Vagina (tissue), 2 donors: ENCODE measurements around the gene ZBTB45. TPM values are rescaled to one million over a fixed set of nuclear protein-coding genes. Genes with fewer than 3 reads are reported as not detected.
"Not testable (repeated sequence)": the region's sequence is repeated elsewhere in the genome, so short reads cannot be mapped to it uniquely, and the experiment has no call there.

ENCODE experiments used
- DNase-seq, 2 donors: peaks; one replicate each; pipeline ENCODE4 v3.0.0-alpha.2; 2017; ENCODE audit errors: extremely low spot score in 2 of 2
- H3K27ac ChIP-seq: fragments of 200-600 bp; sonication (generic); one replicate; pipeline ENCODE4 v1.5.1; 2019
- H3K27me3 ChIP-seq: fragments of 200-600 bp; sonication (generic); one replicate; pipeline ENCODE4 v1.5.1; 2019
- H3K36me3 ChIP-seq, 2 donors: fragments of 200-600 bp; sonication (generic); one replicate each; pipeline ENCODE4 v1.5.1; 2017 to 2019
- H3K4me1 ChIP-seq: fragments of 200-600 bp; sonication (generic); one replicate; pipeline ENCODE4 v1.5.1; 2019
- H3K4me3 ChIP-seq, 2 donors: fragments of 200-600 bp; sonication (generic); 1 replicate in 1 of 2; 2 replicates in 1 of 2; pipeline ENCODE4 v1.5.1; 2016 to 2019
- H3K9me3 ChIP-seq: fragments of 200-600 bp; sonication (generic); one replicate; pipeline ENCODE4 v1.5.1; 2019
- CTCF ChIP-seq, 3 experiments: fragments of 450-650 bp in 2 of 3; fragments of 200-600 bp in 1 of 3; sonication (generic) in 1 of 3; IDR thresholded peaks; one replicate each; pipeline ENCODE4 v1.5.1; 2017 to 2019; ENCODE audit warnings: antibody characterized with exemption in 3 of 3, mild to moderate bottlenecking in 2 of 3, moderate library complexity in 2 of 3
- POLR2A ChIP-seq, 2 donors: fragments of 450-650 bp; IDR thresholded peaks; one replicate each; pipeline ENCODE4 v1.6.1; 2017; ENCODE audit warnings: antibody characterized with exemption in 2 of 2, mild to moderate bottlenecking in 2 of 2, moderate library complexity in 2 of 2
- POLR2AphosphoS5 ChIP-seq, 2 donors: sonication (generic); formaldehyde crosslinking; IDR thresholded peaks; one replicate each; pipeline ENCODE4 v1.9.0; 2017; ENCODE audit warnings: antibody characterized with exemption in 2 of 2, mild to moderate bottlenecking in 2 of 2, low read depth in 1 of 2; ENCODE audit not compliant: insufficient read depth in 1 of 2
- intact Hi-C: fragments of 100-400 bp; cut with DNase I; formaldehyde crosslinking; loops from one replicate; pipeline ENCODE4 v1.15.1; 2023
- total RNA-seq: library from RNA; depleted of rRNA; stranded (reverse); fragments of >200 nt; gene quantifications from one replicate; pipeline ENCODE4 v1.2.3, GENCODE V29; 2016

Gene ZBTB45
- total RNA-seq, 1 donor from 2014 or later, result 14.0 TPM

DNA sequence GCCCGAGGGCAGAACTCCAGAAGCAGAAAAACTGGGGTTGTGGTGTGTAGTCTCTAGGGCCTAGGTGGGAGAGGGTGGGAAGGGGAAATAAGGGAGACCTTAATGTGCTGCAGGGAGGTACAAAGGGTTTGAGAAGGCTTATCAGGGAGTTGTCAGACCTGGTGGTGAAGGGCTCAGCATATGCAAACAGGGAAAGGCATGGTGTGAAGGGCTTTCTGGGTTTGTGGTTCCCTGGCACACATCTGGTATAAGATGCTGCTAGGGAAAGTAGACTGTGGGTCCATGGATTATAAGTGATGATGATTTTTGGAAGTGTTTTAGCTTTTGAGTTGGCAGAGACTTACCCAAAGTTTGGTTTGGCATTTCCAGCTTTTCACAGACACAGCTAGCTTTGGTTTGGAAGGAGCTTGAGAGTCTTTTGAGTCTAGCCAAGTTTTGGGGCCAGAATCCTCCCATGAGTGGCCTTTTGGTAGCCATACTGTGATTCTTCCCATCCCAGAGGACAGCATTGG lies 26.5 kb upstream of the ZBTB45 start:
- no peak for TF ChIP-seq POLR2A (IDR thresholded peaks at IDR 0.05)
- TF ChIP-seq POLR2AphosphoS5 (IDR thresholded peaks at IDR 0.05; ENCODE audit: insufficient read depth in 1 of 2, low read depth in 1 of 2), result no peak
- no peak for TF ChIP-seq CTCF (IDR thresholded peaks at IDR 0.05)
- no peaks in the 10 kb centered on the region for H3K9me3 ChIP-seq
- peaks cover 0 to 47% of the 10 kb centered on the region in 2 donors for H3K36me3 ChIP-seq
- H3K27me3 ChIP-seq, result no peaks in the 10 kb centered on the region
- DNase-seq, result no peak
- intact Hi-C loops, result no loop called here
- peak overlapping the region; percentile 96 for H3K27ac ChIP-seq
- peak overlapping the region; percentile 94 to 99 for H3K4me3 ChIP-seq
- peaks cover 34% of the 10 kb centered on the region for H3K4me1 ChIP-seq

GRCh38 chr19:58545286-58546018 lies 25.8 kb upstream of the ZBTB45 start:
- Histone ChIP-seq H3K4me1 (peaks cover 34% of the 10 kb centered on the region), H3K27ac (peak overlapping the region; percentile 96), H3K27me3 (no peaks in the 10 kb centered on the region), H3K36me3 (peaks cover 0 to 41% of the 10 kb centered on the region in 2 donors), H3K9me3 (no peaks in the 10 kb centered on the region), H3K4me3 (peak overlapping the region; percentile 94 to 99)
- peak in 1 of 2 donors; percentile 85 for DNase-seq
- intact Hi-C loops, result no loop called here
- TF ChIP-seq POLR2AphosphoS5 (IDR thresholded peaks at IDR 0.05; ENCODE audit: insufficient read depth in 1 of 2, low read depth in 1 of 2) (no peak), POLR2A (IDR thresholded peaks at IDR 0.05) (no peak), CTCF (IDR thresholded peaks at IDR 0.05) (no peak)

DNA sequence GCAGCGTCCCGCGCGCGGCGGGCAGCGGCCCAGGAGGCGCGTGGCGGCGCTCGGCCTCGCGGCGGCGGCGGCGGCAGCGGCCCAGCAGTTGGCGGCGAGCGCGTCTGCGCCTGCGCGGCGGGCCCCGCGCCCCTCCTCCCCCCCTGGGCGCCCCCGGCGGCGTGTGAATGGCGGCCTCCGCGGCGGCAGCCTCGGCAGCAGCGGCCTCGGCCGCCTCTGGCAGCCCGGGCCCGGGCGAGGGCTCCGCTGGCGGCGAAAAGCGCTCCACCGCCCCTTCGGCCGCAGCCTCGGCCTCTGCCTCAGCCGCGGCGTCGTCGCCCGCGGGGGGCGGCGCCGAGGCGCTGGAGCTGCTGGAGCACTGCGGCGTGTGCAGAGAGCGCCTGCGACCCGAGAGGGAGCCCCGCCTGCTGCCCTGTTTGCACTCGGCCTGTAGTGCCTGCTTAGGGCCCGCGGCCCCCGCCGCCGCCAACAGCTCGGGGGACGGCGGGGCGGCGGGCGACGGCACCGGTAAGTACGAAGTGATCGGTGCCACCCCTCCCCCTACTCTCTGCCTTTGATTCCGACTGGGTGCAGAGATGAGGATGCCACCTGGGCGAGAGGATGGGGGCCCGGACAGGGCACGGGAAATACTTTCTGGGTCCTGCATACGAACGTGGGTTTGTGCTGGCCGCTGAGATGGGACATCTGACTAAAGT lies 25.1 kb upstream of the ZBTB45 start:
- no peak for TF ChIP-seq POLR2AphosphoS5 (IDR thresholded peaks at IDR 0.05; ENCODE audit: insufficient read depth in 1 of 2, low read depth in 1 of 2)
- no peak for TF ChIP-seq CTCF (IDR thresholded peaks at IDR 0.05)
- no peak for TF ChIP-seq POLR2A (IDR thresholded peaks at IDR 0.05)
- peak overlapping the region; percentile 94 to 99 for H3K4me3 ChIP-seq
- H3K27ac ChIP-seq, result peak overlapping the region; percentile 96
- H3K4me1 ChIP-seq, result peaks cover 34% of the 10 kb centered on the region
- no peaks in the 10 kb centered on the region for H3K27me3 ChIP-seq
- peaks cover 0 to 33% of the 10 kb centered on the region in 2 donors for H3K36me3 ChIP-seq
- H3K9me3 ChIP-seq, result no peaks in the 10 kb centered on the region
- peak in 1 of 2 donors; percentile 86 for DNase-seq
- intact Hi-C loops, result no loop called here

DNA sequence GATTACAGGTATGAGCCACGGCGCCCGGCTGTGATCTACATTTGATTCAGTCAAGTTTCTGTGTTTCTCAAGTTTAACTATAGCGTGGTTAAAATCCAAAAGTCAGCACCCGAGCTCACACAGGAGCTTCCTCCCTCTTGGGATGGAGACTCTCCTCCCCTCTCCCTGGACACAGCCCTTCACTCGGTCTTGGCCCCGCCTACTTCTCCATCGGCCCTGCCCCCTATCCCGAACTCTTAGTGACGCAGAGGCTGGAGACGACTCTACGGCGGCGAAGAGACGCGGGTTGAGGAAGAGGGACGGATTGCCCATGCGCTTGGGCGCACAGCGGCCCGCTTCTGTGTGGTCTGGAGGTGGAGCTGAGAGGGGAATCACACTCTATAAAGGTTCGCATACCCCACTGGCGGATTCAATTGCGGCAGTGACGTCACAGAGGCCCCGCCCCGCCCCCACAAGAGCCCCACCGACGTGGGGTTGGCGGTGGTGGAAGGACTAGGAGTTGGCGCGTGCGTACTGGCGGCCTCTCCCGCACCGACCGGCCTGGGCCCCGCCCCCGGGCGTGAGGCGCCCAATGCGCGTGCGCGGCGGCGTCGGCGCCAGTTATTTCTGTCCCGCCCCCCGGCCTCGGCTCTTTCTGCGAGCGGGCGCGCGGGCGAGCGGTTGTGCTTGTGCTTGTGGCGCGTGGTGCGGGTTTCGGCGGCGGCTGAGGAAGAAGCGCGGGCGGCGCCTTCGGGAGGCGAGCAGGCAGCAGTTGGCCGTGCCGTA lies 24.4 kb upstream of the ZBTB45 start, which contains the start of gene TRIM28:
TSS of gene TRIM28 (plus strand) at position 239 of the 765 bp plus-strand sequence. CDS start 694 bp downstream, outside the sequence.
- H3K27me3 ChIP-seq, result no peaks in the 10 kb centered on the region

GRCh38 chr19:58542641-58543372 lies 23.2 kb upstream of the ZBTB45 start:
- H3K4me1 ChIP-seq, result peaks cover 42% of the 10 kb centered on the region
- H3K4me3 ChIP-seq, result peak overlapping the region; percentile 94 to 99
- H3K9me3 ChIP-seq, intact Hi-C loops, H3K27me3 ChIP-seq: not testable (repeated sequence)
- peaks cover 0 to 14% of the 10 kb centered on the region in 2 donors for H3K36me3 ChIP-seq
- peak in 1 of 2 donors; percentile 83 for DNase-seq
- peak overlapping the region; percentile 96 for H3K27ac ChIP-seq

More for the DNA sequence above, 24.4 kb upstream of the ZBTB45 start, which contains the start of gene TRIM28:
- peaks cover 34% of the 10 kb centered on the region for H3K4me1 ChIP-seq
- peaks cover 0 to 26% of the 10 kb centered on the region in 2 donors for H3K36me3 ChIP-seq
- intact Hi-C loops, result no loop called here
- H3K9me3 ChIP-seq, result no peaks in the 10 kb centered on the region
- peak in 1 of 2 donors; percentile 99 for DNase-seq
- peak within 1 kb of the TSS; percentile 96 for H3K27ac ChIP-seq
- H3K4me3 ChIP-seq, result peak within 1 kb of the TSS; percentile 94 to 99
- TF ChIP-seq CTCF (IDR thresholded peaks at IDR 0.05) (no peak), POLR2AphosphoS5 (IDR thresholded peaks at IDR 0.05; ENCODE audit: insufficient read depth in 1 of 2, low read depth in 1 of 2) (peak; percentile 90 to 98), POLR2A (IDR thresholded peaks at IDR 0.05) (peak; percentile 75 to 98)

DNA sequence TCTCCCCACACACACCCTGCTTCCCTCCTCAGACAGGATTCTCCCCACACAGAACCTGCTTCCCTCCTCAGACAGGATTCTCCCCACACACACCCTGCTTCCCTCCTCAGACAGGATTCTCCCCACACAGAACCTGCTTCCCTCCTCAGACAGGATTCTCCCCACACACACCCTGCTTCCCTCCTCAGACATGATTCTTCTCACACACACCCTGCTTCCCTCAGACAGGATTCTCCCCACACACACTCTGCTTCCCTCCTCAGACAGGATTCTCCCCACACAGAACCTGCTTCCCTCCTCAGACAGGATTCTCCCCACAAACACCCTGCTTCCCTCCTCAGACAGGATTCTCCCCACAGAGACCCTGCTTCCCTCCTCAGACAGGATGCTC lies 19.6 kb upstream of the ZBTB45 start:
- intact Hi-C loops, DNase-seq, H3K27ac ChIP-seq, H3K4me3 ChIP-seq, H3K36me3 ChIP-seq, H3K27me3 ChIP-seq, H3K9me3 ChIP-seq: not testable (repeated sequence)
- peaks cover 14% of the 10 kb centered on the region for H3K4me1 ChIP-seq
